GM10248 (cell line): Measurements from ENCODE around the gene PNPT1.
"Not testable (repeated sequence)": the region's sequence is repeated elsewhere in the genome, so short reads cannot be mapped to it uniquely, and the experiment has no call there.

ENCODE experiments used
- CTCF ChIA-PET: fragments of 300-600 bp; sonication (Branson Sonifier 250); formaldehyde crosslinking; extraction: SDS; loops from one replicate; lab custom pipeline; 2021; ENCODE audit warnings: antibody characterized with exemption; lab: Yijun Ruan, JAX
- POLR2A ChIA-PET: fragments of 350-650 bp; sonication (Branson Sonifier 250); formaldehyde crosslinking; extraction: SDS; loops from one replicate; lab custom pipeline; 2020; ENCODE audit warnings: antibody characterized with exemption; lab: Yijun Ruan, JAX
- DNase-seq: peaks from one replicate; pipeline ENCODE4 v3.0.0; 2012; ENCODE audit errors: extremely low spot score
- TF ChIP-seq, protein P1 (sequence below): IDR thresholded peaks from 2 replicates; pipeline ENCODE4 v1.5.1; 2012; ENCODE audit warnings: mild to moderate bottlenecking, low read depth; ENCODE audit errors: extremely low read depth, missing control alignments, control extremely low read depth

The PNPT1 gene

DNA sequence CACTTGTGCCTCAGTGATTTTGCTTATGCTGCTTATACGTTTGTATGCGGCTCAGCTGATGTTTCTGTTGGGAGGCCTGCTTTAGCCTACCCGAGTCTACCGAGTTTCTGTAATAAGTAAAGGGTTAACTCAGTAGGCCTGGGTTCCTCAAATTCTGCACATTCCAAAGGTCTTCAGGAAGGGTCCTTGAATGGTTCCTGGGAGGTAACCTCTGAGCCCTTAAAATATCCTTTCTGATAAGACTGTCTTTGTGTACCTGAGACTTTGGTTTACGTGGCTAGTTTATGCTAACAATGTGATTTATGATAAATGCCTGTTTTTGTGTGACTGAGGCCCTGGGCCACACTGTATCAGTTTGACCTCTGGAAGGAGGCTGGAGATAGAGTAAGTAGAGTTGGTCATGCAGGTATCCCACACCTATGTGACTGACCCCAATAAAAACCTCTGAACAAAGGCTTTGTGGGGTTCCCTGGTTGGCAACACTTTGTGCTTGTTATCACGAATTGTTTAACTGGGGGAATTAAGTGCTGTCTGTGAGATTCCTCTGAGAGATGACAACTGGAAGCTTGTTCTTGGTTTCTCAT is 18.9 kb upstream of the PNPT1 start:
- ChIA-PET POLR2A (no interaction called here), CTCF (no interaction called here)
- no peak for DNase-seq
- TF ChIP-seq, protein P1, sequence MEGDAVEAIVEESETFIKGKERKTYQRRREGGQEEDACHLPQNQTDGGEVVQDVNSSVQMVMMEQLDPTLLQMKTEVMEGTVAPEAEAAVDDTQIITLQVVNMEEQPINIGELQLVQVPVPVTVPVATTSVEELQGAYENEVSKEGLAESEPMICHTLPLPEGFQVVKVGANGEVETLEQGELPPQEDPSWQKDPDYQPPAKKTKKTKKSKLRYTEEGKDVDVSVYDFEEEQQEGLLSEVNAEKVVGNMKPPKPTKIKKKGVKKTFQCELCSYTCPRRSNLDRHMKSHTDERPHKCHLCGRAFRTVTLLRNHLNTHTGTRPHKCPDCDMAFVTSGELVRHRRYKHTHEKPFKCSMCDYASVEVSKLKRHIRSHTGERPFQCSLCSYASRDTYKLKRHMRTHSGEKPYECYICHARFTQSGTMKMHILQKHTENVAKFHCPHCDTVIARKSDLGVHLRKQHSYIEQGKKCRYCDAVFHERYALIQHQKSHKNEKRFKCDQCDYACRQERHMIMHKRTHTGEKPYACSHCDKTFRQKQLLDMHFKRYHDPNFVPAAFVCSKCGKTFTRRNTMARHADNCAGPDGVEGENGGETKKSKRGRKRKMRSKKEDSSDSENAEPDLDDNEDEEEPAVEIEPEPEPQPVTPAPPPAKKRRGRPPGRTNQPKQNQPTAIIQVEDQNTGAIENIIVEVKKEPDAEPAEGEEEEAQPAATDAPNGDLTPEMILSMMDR = no peak

DNA sequence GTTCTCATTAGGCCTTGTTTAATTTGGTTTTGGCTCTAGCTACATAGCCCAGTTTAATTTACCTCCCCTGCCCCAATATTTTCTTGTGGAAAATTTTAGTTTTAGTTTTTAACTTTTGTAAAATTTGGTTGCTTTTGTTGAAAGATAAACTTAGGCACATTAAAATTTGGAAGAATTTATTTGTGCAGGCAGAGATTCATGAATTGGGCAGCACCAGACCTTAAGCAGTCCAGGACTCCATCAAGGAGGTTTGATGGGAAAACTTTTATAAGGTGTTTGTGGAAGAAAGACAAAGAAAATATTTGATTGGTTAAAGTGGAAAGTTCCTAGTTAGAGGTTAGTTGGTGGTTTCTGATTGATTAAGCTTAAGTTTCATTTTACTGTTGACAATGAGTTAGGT is 16.4 kb upstream of the PNPT1 start:
- DNase-seq = no peak
- ChIA-PET CTCF (interaction anchor here (1.0 to 3.4 kb wide), 2 partner anchors 9 to 252 kb away, joined by 4 to 16 read pairs; no protein-coding TSS in a partner anchor), POLR2A (no interaction called here)
- TF ChIP-seq, protein P1 = no peak

DNA sequence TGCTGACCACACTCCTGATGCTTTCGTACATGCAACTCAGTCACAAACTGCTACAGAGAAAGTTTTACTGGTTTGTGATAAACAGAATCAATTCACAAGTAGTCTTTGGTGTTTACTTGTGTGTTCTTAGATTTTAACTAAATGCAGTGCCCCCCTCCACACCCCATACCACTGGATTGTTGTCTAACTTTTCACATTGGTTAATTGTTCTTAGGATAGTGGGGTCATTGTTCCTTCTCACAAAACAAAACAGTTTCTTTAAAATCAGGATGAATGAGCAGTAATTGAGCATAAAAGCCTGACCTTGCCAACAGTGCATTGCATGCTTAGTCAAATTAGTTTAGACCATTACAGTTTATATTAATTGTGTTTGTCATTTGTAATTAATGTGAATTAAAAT is 14.1 kb upstream of the PNPT1 start:
- DNase-seq = no peak
- TF ChIP-seq, protein P1 = no peak
- ChIA-PET POLR2A (no interaction called here), CTCF (interaction anchor here (3.4 kb wide), 1 partner anchor 11 kb away, joined by 16 read pairs; no protein-coding TSS in a partner anchor)

DNA sequence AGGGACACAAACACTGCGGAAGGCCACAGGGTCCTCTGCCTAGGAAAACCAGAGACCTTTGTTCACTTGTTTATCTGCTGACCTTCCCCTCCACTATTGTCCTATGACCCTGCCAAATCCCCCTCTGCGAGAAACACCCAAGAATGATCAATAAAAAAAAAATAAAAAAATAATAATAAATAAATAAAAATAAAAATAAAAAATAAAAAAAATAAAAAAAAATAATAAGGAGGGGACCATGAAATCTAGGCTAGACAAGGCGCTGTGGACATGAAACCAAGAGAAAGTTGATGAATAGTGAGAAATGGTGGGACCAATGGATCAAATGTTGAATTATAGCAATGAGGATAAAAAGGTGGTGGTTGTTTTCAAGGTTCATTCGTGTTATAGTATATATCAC is 12.6 kb upstream of the PNPT1 start:
- DNase-seq, CTCF ChIA-PET, POLR2A ChIA-PET: not testable (repeated sequence)

DNA sequence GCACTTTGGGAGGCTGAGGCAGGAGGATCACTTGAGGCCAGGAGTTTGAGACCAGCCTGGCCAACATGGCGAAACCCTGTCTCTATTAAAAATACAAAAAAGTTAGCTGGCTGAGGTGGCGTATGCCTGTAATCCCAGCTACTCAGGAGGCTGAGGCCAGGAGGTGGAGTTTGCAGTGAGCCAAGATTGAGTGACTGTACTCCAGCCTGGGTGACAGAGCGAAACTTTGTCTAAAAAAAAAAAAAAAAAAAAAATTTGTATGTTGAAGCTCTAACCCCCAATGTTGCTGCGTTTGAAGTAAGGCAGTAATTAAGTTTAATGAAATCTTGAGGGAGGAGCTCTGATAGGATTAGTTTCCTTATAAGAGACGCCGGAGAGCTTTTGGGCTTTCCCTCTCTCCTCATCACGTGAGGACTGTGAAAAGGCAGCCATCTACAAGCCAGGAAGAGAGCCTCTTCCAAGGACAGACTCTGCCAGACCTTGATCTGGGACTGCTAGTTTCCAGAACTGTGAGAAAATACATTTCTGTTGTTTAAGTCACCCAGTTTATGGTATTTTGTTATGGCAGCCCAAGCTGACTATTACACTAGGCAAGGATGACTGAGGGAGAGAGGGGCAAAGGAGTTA is 11.5 kb upstream of the PNPT1 start:
- no peak for DNase-seq
- TF ChIP-seq, protein P1 = no peak
- CTCF ChIA-PET = no interaction called here

DNA sequence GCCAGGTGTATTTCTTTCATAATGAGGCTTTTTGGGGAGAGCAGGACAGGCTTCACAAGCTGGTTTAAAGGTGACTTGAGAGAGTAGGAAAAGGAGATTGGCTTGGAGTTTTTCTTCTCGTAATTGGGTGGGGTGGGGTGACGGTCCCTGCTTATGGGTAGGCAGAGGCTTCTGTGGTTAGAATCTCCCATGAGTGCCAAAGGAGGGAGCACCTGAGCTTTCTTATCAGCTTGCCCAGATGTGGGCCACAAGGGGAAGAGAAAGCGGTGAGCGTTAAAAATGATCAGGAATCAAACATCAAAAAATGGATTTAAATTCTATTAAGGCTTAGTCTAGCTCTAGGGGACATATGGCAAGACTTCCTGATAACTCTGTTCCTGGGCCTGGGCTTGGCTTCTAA is 9.7 kb upstream of the PNPT1 start:
- DNase-seq = no peak
- ChIA-PET POLR2A (no interaction called here), CTCF (interaction anchor here (0.9 to 1.1 kb wide), 2 partner anchors 15 to 1878 kb away, joined by 3 to 5 read pairs; no protein-coding TSS in a partner anchor)
- TF ChIP-seq, protein P1 = no peak

More for the DNA sequence above, 11.5 kb upstream of the PNPT1 start:
- POLR2A ChIA-PET = interaction anchor here (0.6 kb wide), 1 partner anchor 439 kb away, joined by 4 read pairs; no protein-coding TSS in a partner anchor

DNA sequence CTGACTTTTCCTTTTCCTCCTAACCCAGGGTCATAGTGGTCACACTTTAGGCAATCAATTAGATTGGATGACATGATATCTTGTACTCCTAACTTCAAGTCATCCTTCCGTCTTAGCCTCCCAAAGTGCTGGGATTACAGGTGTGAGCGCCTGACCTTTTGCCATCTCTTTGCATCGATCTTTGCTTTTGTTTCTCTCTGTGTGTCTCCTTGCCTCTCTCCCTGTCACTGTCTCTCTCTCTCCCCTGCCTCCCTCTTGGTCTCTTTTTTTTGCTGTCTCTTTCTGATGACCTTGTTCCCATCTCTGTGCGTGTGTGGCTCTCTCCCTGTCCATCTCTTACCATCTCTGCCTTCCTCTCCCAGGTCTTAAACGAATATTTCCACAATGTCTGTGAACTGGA is 904 bp downstream of the PNPT1 start:
- DNase-seq, POLR2A ChIA-PET, CTCF ChIA-PET: not testable (repeated sequence)

DNA sequence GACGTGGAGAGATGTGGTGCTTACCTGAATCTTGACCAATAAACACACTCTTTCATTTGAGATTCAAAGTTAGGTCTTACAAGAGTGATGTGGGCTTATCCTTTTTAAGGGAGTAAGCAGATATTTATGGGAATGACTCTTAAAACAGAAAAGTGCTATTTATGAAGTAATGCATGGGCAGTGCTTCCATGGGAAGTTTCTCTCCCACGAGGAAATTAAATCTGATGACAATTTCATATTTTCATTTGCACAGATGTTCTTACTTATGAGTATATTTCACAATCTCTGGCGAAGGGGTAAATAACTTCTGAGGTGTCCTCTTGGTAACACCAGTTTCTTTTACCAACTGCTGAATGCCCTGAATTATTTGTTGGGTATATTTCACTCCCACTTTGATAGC is 21.0 kb downstream of the PNPT1 start:
- no peak for DNase-seq
- ChIA-PET CTCF (interaction anchor here (1.4 kb wide), 1 partner anchor 17 kb away, joined by 3 read pairs; no protein-coding TSS in a partner anchor), POLR2A (no interaction called here)
- TF ChIP-seq, protein P1 = no peak
